SK-N-SH (cell line): ENCODE results near the gene NEURL3.

Experiments used
- CTCF ChIP-seq: fragments of 200-600 bp; sonication (generic); IDR thresholded peaks from 2 replicates; pipeline ENCODE4 v1.6.1; 2017; ENCODE audit warnings: antibody characterized with exemption, mild to moderate bottlenecking, moderate library complexity
- MAX ChIP-seq: IDR thresholded peaks from 2 replicates; pipeline ENCODE4 v1.4.0; 2012; ENCODE audit warnings: low read depth
- RXRA ChIP-seq: IDR thresholded peaks from 2 replicates; pipeline ENCODE4 v1.4.0; 2012; ENCODE audit warnings: low read depth, mild to moderate bottlenecking, borderline replicate concordance
- USF1 ChIP-seq: IDR thresholded peaks from 2 replicates; pipeline ENCODE4 v1.4.0; 2012; ENCODE audit warnings: low read depth, borderline replicate concordance

- TF ChIP-seq MAX = no peak
- no peak for TF ChIP-seq CTCF
- no peak for TF ChIP-seq RXRA
- no peak for TF ChIP-seq USF1
Measured at GRCh38 chr2:96537066-96537733, 32.0 kb upstream of the NEURL3 start.
